Eye (tissue), 1 donor: ENCODE data around the gene USP9X.
"Not testable (repeated sequence)": the region's sequence is repeated elsewhere in the genome, so short reads cannot be mapped to it uniquely, and the experiment has no call there.

Source experiments
- DNase-seq: peaks from one replicate; pipeline ENCODE4 v3.0.0-alpha.2; 2015

USP9X gene

DNA sequence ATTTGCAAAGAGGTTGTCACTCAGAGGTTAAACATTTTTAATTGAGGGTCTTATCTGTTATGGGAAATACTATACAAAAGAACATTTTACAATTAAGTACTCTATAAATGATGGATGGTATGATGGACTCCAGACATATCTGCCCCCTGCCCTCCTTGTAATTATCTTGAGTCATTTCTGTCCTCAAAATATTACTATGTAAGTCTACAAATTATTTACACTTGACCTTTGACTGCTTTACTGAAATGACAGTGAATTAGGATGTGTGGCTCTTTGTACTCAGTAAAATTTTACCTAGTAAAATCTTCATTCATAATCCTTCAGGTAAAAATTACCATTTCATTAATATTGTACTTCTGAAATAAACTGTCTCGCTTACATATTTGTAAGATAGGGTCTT is 46.5 kb downstream of the USP9X start:
- no peak for DNase-seq

DNA sequence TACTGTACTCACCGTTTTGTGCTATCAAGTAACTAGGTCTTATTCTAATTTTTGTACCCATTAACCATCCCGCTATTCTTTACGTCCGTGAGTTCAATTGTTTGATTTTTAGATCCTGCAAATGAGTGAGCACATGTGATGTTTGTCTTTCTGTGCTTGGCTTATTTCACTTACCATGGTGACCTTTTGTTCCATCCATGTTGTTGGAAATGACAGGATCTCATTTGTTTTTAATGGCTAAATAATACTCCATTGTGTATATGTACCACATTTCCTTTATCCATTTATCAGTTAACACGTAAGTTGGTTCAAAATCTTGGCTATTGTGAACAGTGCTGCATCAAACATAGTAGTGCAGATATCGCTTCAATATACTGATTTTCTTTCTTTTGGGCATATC is 48.3 kb downstream of the USP9X start:
- no peak for DNase-seq

DNA sequence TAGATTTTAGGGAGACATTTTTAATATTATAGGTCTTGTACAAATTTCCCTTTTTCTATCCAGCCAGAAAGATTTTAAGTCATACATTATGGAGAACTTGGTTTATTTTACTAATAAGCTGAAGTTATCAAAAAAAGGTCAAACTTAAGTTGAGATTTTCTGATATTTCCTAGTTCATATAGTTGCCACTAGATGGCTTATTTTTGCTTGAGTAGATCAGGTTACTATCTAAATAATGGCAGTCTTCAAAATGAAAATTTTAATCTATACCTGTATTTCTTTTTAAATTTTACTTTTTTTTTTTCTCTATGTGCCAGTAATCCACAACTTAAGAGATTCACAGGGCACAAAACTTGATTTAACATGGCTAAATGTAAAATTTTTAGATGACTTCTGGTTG is 52.3 kb downstream of the USP9X start:
- no peak for DNase-seq

DNA sequence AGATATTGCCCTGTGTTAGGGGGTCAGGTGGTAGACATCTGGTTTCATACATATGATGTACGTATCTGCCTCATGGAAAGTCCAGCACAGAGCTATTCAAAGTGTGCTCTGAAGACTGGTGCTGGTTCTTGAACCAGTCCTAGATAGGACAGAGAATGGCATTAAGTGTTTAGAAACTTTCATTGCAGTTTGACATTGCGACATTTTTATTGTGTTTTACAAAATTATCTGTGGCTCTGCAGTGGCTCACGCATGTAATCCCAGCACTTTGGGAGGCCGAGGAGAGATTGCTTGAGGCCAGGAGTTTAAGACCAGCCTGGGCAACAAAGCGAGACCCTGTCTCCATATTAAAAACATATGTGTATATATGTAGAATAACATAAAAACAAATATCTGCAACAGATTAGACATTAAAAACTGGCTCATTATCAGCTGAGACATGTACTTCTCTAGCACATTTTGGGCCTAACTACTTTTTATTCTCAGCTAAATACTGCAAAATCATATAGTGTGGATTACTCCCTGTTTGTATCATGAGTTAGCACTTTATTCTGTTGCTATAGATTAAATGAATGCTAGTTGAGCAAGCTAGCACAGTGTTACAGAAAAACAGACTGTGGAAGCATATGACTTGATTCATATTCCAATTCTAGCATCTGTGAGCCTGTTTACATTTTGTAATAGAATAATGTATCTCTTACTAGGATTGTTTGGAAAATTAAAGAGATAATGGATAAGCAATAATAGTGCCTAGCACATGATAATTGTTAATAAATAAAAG is 57.1 kb downstream of the USP9X start:
- DNase-seq = no peak

DNA sequence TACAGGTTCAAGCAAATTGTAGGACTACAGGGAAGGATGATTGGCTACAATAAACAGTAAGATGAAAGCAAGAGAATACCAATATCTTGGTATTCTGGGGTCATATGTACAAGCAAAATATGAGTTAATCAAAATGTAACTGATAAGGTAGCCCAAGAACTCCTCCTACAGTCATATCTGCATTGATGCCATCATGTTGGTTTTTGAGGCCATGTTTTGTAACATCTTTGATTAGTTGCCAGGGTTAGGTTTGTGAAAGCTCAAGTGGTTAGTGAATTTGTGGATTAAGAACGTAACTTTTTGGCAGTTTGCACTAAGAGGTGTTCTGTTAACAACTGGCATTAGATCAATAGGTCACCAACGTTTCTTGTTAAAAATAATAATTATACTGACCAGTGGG is 59.6 kb downstream of the USP9X start:
- DNase-seq = no peak

DNA sequence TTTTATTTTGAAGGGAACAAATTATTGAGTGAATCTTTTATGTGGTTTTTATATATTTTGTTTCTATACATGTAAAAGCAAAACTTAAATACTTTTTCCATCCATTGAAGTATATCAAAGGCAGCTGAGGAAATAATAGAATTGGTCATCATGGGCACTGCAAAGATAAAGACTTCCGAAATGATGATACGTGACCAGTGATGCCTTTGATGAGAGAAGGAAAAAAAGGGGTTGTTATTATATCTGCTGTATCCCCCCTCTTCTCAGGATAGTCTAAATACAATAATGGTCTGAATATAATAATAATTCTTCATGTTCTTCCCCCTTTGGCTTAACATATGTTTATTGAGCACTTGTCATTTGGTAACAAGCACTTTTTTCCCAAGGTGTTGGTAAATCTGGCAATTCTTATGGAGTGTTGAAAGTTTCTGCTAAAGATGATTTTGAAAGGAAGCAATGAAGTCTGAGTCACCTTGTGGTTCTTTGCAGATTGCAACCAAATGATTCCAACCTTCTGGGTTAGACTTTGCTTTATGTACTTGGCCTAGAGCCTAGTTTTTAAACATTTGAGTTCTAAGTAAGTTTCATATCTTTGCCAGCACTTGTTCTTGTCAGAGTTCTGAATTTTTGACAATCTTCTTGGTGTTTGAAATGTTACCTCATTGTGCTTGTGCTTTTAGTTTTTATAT is 60.8 kb downstream of the USP9X start:
- no peak for DNase-seq

DNA sequence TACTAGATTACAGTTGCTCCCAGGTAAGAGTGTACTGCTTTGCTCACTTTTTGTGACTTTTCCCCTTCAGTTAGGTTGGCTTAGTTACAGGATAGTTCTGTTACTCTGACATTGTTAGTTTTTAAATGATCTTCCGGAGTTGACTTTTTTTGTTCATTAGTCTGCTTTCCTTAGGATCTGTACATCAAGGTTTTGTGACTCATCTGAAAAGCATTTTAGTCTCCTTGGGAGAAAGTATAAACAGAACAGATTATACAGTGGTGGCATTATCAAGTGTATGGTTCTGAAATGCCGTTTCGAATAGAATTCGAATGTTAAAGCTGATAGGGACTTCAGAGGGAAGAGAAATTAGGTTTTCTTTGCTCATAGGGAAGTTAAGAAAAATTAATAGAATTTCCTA is 63.3 kb downstream of the USP9X start:
- DNase-seq = no peak

DNA sequence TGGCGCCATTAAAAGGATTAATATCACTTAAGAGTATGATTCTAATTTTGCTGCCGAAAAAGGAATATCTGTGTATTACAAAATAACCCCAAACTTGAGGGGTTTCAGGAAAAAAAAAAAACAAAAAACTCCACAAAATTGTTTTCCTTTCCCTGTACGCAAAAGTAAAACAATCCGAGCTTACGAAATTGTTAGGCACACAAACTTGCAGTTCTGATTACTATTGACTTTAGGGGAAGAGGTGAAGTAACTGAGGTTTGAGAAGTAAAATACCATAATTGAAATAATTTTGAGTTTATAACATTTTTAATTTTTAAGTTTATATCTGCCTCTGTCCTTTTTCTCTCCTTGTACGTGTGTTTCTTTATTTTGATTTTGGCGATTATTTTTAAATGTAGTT is 64.8 kb downstream of the USP9X start:
- DNase-seq = no peak

DNA sequence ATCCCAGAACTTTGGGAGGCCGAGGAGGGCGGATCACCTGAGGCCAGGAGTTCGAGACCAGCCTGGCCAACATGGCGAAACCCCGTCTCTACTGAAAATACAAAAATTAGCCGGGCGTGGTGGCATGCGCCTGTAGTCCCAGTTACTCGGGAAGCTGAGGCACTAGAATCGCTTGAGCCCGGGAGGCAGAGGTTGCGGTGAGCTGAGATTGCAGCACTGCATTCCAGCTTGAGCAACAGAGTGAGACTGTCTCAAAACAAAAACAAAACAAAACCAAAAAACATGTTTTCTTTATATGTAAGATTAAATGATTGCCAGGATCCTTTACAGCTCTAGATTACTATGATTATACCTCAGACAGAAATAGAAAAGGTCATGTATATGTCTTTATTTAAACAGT is 66.5 kb downstream of the USP9X start:
- not testable (repeated sequence) for DNase-seq

DNA sequence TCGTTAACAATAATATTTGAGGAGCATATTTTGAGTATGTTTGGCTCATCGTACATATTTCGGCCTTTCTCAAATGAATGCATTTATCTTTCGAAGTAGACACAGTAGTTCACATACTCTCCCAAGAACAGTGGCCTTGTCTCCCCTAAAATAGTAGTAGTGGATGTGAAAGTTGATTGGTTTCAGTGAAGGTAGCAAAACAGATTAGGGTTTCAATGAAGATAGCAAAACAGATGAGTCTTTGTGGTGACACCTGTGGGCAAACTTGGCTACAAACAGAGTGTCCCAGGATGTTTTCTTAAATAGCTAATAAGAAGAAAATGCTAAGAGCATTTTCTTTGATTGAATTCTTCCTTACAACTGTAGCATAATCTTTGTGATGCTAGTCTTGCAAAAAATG is 67.0 kb downstream of the USP9X start:
- DNase-seq = no peak

DNA sequence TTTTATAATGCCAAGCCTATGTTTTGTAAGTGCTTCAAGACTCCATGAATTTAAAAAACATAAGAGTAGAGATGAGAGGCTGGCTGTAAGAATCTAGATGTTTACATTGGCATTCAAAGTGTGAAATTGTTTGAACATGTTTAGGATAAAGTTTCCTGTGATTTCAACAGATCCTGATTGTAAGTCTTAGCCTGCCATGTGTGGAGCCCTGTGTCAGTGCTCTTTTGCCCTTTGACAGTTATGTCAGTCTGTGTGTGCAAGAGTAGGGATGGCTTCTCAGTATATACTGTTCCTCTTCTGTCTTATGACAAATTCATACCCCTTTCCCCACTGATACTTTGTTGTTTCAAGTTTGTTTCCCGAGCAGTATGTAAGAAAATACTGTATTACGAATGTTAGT is 68.2 kb downstream of the USP9X start:
- peak; percentile 1 for DNase-seq

DNA sequence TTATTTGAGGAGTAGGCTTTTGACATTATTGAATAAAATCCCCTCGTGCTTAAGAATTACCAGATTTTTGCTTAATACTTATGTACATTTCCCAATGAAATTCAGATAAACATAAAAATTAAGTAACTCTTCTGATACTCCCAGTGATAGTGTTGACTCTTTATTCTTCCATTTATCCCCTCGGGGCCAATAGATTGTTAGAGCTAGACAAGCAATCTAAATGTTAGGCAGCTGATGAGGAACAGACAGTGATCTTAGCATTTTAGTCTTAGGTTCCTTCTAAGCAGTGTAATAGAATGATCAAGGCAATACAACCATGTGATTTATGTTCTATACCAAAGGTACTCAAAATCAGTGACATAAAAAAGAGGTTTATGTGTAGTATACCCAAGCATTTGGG is 68.7 kb downstream of the USP9X start:
- DNase-seq = no peak

DNA sequence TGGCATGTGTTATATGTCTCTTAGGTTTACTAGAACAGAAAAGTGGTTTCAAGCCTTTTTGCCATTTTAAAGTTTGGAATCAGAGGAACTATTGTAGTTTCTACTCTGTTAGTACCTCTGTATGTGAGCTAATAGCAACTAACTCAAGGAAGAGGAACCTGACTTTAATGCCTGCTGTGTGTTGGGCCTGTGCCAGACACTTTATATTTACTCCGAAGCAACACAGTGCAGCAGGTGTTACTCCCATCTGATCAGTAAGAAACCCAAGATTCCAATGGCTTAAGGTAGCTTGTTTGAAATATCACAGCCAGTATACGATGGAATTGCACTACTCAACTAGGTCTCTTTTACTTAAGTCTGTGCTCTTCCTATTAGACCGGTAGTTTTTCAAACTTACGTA is 79.2 kb downstream of the USP9X start:
- DNase-seq = no peak

DNA sequence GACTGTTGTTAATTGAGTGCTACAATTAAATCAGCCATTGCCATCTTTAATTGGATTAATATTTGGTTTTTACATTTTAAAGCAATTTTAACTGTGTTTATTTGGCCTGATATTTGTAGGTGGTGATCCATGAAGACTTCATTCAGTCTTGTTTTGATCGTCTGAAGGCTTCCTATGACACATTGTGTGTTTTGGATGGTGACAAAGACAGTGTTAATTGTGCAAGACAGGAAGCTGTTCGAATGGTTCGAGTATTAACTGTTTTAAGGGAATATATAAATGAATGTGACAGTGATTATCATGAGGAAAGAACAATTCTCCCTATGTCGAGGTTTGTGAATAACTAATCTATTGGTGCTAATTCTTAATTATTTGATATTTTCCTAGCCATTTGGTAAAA is 82.6 kb downstream of the USP9X start:
- no peak for DNase-seq

DNA sequence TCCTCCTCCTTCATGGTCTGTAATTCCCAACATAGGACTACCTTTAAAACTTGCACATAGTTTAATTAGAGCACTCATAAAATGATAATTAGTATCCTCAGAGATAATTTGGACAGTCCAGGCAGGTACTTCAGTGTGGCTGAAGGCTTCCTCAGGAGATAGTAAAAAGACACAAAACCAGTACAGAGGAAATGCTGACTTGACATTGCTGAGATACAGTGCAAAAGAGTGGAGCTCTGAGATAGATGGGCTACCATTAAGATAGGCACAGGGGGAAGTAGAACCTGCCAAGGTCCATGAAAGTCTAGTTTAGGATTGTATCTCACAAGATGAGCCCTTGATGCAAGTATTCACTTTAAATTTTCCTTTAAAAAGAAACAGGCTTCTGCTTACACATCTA is 91.0 kb downstream of the USP9X start:
- no peak for DNase-seq

DNA sequence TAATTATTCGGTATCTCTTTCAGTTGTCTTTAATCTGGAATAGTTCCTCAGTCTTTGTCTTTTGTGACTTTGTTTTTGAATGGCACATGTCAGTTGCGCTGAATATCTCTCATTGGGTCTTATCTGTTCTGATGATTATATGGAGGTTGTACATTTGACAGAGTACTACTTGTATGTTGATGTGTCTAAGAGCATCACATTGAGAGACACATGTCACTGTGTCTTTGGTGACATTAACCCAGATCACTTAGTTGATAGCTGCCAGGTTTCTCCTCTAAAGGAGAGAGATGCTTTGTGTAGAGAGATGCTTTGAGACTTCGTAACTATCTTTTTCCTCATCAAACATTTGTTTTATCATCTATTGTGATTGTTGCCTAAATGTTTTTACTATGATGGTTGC is 92.1 kb downstream of the USP9X start:
- no peak for DNase-seq

DNA sequence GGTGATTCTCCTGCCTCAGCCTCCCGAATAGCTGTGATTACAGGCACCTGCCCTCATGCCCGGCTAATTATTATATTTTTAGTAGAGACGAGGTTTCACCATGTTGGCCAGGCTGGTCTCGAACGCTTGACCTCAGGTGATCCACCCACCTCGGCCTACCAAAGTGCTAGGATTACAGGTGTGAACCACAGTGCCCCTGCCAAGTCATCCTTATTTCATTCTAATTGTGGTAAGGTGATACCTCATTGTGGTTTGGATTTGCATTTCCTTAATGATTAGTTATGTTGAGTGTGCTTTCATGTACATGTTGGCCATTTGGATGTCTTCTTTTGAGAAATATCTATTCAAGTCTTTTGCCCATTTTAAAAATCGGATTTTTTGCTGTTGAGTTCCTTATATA is 93.0 kb downstream of the USP9X start:
- DNase-seq = no peak

DNA sequence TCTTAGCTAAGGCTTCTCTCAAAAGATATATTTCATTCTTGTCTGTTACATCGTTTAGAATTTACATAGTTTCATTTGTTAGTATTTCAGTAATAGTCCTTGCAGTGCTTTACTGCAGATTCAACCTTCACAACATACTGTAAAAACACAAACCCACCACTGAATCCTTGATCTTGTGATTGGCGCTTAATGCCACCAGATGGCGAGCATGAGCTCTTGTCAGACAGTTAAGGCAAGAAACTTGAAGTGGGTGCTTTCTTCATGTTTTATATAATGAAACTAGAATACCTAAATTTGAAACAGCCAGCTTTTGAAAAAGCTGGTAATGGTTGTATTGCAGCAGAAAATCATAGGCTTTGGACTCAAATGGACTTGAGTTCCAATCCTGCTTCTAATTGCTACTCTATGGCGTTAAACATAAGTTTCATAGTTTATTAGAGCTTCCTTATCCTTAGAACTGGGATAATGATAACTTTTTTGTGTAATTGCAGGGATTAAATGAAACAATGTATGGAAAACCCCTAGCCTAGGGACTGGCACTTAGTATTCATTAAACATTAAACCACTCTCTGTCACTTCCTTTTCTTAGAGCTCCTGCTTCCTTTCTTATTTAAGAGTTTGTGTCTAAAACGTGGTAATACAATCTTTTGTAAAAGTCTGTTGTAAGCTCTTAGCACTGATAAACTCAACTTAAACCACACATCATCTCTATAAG is 95.1 kb downstream of the USP9X start:
- DNase-seq = peak; percentile 72

DNA sequence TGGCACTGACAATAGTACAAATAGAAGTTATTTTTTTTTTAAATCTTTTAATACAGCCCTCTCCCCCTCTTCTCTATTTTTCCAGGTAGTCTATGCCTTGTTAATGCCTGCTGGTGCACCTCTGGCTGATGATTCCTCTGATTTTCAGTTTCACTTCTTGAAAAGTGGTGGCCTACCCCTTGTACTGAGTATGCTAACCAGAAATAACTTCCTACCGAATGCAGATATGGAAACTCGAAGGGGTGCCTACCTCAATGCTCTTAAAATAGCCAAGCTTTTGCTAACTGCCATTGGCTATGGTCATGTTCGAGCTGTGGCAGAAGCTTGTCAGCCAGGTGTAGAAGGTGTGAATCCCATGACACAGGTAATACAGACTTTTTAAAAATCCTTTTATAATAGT is 99.1 kb downstream of the USP9X start:
- no peak for DNase-seq

DNA sequence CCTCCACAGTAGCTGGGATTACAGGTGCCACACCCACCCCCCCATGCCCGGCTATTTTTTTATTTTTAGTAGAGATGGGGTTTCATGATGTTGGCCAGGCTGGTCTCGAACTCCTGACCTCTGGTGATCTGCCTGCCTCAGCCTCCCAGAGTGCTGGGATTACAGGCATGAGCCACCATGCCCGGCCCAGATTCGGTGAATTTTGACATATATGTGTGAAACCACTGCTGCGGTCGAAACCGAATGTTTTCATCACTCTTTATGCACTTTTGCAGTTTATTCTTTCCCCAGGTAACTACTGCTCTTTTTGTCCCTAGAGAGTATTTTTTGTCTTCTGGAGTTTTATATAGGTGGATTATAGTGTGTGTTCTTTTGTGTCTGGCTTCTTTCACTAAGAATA is 101.7 kb downstream of the USP9X start:
- not testable (repeated sequence) for DNase-seq

DNA sequence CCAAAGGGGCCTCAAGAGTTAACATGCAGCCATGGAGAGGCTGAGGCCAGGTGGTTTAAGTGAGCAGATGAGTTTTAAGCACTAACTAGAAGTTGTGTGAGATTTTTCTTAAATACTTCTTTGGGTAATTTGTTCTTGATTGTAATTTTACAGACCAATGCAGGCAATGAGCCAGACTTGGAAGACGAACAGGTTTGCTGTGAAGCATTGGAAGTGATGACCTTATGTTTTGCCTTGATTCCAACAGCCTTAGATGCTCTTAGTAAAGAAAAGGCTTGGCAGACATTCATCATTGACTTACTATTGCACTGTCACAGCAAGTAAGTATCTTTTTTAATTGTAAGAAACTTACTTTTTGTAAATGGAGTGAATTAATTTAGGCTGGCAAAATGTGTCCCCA is 103.9 kb downstream of the USP9X start:
- DNase-seq = no peak

DNA sequence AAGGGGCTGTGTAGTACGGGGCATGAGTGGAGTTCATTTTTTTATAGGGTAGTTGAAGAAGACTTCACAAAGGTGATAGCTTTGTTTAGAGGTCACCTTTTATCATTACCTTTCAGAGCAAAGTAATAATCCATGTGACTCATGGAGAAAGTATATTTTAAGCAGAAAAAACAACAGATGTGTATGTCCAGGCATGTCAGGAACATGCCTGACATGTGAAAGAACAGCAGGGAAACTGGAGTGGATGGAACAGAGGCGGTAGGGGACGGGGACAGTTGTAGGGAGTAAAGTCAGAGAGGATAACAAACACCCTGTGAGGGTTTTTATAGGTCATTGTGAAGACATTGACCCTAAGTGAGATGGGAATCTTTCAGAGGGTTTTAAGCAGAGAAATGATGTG is 107.6 kb downstream of the USP9X start:
- DNase-seq = no peak

DNA sequence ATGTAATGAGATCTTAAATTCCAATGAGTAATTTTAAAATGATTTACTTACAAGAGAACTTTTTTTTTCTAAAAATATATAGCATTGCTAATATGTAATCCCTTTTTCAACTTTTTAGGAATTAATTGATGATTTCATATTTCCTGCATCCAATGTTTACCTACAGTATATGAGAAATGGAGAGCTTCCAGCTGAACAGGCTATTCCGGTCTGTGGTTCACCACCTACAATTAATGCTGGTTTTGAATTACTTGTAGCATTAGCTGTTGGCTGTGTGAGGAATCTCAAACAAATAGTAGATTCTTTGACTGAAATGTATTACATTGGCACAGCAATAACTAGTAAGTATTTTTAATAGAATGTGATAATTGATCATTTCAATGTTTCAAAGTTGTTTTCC is 113.2 kb downstream of the USP9X start:
- no peak for DNase-seq

DNA sequence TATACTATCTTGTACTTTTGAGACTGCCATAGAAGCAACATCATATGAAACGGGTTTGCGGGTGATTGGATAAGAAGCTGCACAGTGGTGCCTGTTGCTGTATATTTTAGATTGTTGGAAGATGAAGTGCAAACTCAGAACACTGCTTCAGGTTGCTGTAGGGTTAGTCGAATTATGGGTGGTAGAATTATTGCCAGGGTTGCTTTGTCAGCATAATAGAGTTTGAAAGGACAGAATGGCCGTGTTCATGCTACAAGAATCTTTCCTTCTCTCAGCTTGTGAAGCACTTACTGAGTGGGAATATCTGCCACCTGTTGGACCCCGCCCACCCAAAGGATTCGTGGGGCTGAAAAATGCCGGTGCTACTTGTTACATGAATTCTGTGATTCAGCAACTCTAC is 115.5 kb downstream of the USP9X start:
- DNase-seq = no peak
